GM18867 (cell line): ENCODE measurements around the gene FKBP14.
A peak's percentile ranks its signal among the peaks of the same experiment; 100 is the strongest.

Experiments used
- ATAC-seq: cut with Tn5 transposase; IDR thresholded peaks from one replicate; pipeline ENCODE4 v1.9.1; 2021; ENCODE audit warnings: mild to moderate bottlenecking, moderate library complexity; ENCODE audit not compliant: unreplicated experiment

FKBP14 gene, protein sequence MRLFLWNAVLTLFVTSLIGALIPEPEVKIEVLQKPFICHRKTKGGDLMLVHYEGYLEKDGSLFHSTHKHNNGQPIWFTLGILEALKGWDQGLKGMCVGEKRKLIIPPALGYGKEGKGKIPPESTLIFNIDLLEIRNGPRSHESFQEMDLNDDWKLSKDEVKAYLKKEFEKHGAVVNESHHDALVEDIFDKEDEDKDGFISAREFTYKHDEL

DNA sequence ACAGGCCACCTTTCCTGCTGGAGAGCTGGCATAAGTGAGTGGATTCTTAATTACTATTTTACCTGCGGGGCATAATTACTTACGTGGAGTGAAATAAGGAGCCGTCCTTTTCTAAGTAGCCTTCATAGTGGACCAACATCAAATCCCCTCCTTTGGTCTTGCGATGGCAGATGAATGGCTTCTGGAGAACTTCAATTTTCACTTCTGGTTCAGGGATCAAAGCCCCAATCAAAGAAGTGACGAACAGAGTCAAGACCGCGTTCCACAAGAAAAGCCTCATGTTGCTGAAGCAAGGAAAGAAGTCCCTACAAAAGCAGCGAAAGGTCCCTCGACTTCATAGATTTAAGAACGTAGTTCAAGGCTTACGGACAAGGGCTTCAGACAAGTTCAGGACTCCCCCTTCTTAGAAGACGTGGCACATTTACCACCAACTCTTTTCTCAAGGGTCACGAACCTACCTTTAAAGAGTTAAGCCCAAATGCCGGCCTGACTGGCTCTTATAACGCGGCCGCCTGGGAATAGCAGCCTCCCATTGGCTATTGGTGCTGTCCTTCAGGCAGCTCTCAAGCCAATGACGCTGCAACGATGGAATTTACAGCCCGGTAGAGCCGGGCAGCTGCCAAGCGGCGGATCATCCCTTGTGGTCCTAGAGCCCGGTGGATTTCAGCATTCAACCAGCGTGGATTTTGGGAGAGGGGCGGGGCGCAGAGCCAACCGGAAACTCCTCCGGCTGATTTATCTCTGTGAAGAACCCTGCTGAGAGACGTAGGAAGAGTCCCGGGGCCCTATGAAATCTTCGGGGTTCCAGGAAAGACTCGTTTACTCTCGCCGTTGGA lies at the start of gene FKBP14:
Gene FKBP14 (minus strand): TSS at position 474 of the 836 bp plus-strand sequence. CDS start 194 bp downstream, at position 280.
- ATAC-seq: peak; percentile 74

DNA sequence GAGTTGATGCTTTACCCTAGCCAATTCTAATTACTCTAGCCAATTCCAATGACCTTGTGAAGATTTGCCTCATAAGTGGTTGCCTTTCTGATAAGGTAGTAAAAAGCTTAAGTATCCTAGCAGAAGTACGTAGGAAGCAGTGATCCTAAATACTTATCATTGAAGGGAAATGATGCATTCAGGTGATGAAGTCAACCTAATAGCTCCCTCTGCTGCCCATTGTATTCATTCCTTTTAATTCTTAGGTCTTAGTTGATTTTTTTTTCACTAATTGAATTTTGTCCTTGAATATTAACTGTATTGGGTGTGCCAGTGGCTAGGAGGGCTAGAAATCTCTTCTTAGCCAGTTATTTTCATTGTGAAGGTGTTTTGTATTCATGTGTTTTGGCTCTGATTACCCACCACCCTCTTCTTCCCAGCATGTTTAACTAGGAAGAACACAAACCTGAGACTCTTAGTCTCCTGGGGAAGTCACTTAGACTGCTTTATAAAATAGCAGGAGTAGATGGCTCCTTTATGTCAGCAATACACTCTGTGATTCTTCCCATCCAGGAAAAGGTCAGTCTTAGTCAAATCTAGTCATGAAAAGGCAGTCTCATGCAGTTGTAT lies 48.0 kb upstream of the FKBP14 start:
- ATAC-seq: no peak

DNA sequence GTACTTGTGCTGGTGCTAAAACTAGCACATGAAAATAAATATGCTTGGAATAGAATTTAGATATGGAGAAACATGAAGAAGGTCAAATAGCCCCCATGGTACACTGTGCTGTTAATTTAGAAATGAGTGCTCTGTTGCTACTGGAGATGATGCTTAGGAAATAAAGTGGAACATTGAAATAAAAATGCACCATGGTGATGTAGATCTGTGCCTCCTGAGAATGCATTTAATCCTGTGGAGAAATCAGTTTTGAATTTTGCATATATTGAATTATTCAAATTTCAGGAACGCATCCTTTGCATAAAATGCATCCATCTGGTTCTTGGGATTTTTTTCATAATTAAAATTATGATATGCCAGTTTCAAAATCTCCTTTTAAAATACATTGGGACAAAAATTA lies 46.2 kb upstream of the FKBP14 start:
- ATAC-seq: no peak

DNA sequence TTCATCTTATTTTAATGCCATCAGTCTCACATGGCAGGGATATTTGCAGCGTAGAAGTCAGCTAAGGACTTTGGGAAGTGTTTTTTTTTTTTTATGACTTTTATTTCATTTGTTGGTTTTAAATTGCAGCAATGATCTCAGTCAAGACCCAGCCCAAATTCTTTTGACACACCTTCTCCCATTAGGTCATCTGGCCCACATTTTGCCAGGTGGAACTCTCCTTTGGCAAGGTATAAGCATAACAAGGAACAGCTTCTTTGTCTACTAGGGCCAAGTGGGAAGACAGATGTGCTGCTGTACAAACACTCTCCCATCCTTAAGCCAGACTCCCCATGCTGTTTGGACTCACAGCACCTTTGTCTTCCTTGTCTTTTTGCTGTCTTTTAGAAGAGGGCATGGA lies 43.5 kb upstream of the FKBP14 start:
- ATAC-seq: no peak

DNA sequence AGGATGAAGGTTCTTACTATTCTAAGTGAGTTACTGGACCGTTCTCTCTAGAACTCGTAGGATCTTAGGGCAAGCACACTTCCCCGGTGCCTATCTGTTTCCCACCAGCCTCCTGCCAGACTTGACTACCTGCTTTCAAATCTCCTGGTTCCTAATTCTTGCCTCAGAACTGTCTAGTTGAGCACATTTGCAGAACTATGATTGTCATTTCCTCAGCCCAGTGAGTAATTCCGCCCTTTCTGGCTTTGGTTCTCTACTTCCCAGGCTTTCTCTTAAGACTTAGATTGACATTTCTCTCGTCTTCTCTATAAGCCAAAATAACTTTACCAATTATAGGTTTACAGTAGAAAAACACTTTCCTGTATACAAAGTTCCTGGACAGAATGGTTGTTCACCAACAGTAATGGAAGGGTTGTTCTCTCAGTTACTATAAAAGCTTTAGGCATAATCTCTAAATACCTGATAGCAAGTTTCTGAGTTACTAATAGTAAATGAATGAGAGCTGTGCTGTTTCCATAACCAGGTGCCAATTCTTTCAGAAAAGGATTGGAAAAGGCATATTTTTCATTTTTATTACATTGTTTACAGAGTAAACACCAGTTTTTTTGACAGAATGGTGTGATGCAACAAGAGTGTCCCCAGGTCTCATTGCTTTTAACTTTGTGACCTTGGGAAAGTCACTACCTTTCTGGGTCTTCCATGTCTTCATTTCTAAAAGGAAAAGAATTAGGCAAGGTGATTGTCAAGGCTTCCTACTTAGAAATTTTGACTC lies 42.8 kb upstream of the FKBP14 start:
- no peak for ATAC-seq

DNA sequence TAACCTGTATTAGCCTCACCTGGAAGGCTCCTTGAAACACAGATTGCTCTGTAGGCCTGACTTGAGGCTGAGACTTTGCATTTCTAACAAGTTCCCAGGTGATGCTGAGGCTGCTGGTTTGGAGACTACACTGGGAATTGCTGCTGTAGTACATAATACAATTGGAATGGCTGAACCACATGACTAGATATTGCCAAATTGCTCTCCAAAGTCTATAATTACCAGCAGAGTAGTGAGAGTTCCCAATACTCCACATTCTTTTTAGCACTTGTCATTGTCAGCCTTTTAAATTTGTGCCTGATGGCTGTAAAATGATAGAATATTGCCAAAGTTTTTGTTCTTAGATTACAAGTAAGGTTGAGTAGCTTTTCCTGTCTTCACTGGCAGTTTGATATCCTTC lies 41.6 kb upstream of the FKBP14 start:
- no peak for ATAC-seq

DNA sequence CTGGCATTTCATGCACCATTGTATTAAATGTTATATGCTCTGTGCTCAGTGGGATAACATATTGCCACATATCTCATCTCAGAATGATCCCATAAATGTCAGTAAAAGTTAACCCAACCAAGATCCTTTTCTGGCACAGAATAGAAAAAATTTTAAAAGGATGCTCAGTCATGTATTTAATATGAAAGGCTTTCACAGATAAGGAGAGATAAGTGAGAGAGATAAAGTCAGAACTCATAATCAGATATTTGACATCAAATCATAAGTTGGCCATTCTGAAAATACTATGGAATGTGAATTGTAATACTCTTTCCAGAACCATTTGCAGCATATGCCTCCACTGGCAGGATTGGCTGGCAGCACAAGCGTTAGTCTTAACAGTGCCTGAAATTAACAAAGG lies 40.2 kb upstream of the FKBP14 start:
- ATAC-seq: no peak

DNA sequence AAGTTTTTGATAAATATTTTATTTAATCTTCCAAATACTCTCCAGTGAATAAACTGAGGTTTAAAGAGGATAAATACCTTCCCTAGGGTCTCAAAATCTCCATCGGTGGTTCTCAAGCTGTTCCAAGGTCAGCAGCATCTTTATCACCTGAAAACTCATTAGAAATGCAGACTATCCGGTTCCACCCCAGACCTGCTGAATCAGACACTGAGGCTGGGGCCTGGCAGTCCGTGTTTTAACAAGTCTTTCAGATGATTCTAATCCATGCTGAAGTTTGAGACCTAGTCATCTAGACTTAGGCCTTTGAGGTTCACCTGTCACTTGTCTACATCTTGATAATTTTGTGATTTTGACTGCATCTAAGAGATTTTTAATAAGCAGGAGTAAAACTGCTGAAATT lies 39.2 kb upstream of the FKBP14 start:
- no peak for ATAC-seq

DNA sequence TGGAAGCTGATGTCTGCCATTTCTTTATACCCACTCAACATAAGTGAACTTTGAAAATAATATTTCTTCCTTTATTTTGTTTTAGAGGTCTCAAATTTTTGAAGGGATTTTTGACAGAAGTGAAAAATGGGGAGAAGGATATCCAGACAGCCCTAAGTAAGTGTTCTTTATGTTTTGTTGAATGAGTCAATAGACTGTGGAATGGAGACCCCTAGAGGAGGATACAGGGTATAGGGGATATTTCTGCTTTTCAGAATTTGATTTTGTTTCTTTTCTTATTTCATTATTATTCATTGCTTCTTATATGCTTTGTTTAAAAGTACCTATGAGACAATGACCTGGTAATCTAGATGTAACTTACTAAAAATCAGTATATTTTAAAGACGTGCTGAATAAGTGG lies 36.1 kb upstream of the FKBP14 start:
- ATAC-seq: peak; percentile 67

DNA sequence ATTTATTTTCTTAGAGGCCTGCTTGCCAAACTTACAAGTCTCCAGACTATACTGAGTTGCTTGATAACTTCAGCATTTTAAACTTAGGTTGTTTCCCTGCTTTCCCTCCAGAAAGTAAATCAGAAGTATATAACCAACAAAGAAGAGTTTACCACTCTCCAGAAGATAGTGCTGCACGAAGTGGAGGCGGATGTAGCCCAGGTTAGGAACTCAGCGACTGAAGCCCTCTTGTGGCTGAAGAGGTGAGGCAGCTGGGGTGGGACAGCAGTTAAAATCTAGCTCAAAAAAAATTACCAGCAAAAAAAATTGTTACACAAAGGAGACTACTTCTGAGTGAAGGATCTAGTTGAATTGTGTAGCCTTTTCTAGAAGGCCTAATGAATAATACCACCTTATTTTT lies 35.3 kb upstream of the FKBP14 start:
- ATAC-seq: peak; percentile 81

DNA sequence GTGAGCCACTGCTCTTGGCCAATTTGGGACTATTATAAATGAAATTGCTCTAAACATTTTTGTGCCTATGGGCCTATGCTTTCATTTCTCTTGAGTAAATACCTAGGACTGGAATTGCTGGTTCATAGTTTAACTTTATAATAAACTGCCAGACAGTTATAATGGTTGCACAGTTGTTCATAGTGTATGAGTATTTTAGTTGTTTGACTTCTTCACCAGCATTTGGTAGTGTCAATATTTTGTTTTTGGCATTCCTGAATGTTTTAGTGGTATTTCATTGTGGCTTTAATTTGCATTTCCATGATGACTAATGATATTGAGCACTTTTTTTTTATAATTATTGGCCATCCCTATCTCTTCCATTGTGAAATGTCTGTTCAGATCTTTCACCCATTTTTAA lies 31.2 kb upstream of the FKBP14 start:
- ATAC-seq: no peak

DNA sequence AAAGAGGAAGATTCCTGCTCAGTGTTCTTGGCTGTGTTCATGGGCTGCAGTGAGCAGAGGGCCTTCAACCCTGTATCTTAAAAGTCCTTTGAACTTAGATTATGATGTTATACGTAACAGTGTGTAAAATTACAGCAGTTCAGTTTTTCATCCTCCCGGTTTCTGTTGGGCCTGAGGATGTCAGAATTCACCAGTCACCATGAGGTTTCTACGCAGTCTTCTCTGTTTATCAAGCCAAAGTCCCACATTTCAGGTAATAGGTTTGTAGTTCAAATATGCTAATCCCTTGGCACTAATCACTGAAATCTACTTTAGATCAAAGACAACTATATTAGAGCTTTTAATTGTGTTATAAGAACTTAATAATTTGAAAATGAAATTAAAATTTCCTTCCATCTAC lies 26.6 kb upstream of the FKBP14 start:
- no peak for ATAC-seq

DNA sequence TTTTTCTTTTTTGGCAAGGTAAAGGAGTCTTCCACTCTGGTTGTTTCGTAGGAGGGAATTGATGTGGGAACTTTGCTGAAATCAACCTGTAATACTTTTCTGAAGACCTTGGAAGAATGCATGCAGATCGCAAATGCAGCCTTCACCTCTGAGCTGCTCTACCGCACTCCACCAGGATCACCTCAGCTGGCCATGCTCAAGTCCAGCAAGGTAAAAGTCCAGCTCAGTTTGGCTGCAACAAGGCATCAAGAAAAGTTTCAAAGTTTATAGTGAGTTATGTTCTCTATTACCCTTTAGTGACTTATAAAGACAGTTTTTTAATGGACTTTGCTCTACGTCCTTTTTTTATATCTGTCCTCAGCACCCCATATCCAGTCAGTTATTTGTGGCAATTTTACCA lies 22.7 kb upstream of the FKBP14 start:
- no peak for ATAC-seq

DNA sequence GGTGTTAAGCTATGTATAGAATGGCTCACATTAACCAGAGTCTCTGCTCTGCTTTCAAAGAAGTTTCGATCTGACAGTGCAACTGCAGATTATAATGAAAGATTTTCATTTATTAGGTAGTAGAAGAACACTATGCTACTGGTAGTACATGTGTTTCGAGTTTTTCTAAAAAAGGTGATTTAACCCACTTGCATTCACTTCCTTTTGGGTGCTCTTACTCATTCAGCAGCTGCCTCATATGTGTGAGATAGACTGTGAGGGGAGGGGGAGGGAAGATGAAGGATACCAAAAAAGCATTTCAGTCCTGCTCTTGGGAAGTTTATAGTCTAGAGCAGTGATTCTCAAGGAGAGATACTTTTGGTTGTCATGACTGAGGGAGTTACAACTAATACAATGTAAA lies 22.1 kb upstream of the FKBP14 start:
- no peak for ATAC-seq

DNA sequence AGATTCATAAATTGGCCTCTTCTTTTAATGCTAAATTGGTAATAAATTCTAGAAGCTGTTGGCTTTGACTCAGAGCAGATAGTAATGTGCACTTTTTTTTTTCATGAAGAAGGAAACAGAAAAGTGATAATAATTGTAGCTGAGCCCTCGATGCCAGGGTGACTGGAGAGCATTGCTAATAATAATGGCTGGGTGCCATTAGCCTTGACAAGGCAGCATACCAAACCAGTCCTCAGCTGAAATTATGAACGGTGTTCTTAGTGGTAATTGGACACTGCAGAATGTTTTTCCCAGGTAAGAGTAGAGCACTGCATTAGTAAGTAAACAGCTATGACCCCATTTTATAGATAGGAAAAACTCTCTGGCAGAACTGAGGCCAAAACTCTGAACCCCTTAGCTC lies 20.6 kb upstream of the FKBP14 start:
- ATAC-seq: no peak

DNA sequence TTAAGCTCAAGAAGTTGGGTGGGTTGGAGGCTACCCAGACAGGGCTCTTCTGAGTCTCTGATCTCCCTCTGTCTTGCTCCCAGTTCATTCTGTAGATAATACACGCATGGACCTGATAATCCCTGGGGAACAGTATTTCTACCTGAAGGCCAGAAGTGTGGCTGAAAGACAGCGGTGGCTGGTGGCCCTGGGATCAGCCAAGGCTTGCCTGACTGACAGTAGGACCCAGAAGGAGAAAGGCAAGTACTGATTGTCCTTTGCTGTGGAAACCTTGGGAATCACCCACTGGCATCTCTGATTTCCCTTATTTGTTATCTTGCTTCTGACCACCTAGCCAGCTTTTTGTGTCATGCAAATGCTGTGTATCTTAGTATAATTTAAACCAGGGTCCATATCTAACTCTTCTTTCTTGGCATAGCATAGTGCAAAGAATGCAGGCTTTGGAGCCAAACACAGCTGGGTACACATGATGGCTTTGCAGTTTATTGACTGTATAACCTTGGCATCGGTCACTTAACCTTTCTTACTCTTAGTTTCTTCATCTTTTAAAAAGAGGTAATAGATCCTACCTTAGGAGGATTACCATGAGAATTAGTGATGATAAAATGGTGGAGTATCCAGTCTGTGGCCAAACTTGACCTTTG lies 19.7 kb upstream of the FKBP14 start:
- ATAC-seq: no peak

DNA sequence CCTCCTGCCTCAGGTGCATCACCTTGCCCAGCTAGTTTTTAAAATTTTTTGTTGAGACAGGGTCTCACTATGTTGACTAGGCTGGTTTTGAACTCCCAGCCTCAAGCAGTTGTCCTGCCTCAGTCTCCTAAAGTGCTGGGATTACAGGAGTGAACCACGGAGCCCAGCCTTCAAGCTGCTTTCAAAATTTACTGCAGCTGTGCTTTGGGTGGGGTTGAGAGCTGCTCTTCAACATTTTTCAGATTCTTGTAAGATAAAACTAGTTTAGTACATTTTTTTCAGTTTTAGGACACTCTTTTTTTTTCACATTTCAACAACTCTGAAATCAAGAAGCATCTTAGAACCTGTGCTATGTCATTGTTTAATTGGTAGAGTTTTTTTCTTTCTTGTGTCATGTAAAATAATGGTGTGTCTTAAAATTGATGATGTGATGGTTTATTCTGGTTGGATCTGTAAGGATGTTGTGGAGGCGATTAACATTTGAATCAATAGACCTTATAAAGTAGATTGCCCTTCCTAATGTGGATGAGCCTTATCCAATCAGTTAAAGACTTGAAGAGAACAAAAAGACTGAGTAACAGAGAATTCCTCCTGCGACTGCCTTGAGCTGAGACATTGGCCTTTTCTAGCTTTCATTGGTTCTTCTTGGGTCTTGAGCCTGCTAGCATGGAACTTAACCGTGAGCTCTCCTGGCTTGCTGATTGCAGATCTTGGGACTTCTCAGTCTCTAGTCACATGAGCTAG lies 15.2 kb upstream of the FKBP14 start:
- ATAC-seq: no peak

DNA sequence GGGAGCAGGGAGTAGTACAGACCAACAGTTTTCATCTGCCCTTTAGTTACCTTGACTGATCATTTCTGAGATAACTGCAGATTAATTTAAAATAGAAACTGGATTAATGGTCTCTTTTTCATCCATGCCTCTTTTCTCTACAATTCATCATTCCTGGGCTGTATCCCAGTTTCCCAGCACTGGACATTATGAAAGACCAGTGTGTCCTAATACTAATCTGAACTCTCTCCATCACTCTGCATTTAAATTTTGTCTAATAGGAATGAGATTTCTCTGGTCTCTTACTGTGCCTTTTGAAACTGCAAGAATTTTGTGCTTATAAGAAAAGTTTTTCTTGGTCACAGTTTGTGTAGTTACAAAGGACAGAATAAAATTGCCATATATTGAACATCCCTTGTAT lies 14.4 kb upstream of the FKBP14 start:
- ATAC-seq: no peak

DNA sequence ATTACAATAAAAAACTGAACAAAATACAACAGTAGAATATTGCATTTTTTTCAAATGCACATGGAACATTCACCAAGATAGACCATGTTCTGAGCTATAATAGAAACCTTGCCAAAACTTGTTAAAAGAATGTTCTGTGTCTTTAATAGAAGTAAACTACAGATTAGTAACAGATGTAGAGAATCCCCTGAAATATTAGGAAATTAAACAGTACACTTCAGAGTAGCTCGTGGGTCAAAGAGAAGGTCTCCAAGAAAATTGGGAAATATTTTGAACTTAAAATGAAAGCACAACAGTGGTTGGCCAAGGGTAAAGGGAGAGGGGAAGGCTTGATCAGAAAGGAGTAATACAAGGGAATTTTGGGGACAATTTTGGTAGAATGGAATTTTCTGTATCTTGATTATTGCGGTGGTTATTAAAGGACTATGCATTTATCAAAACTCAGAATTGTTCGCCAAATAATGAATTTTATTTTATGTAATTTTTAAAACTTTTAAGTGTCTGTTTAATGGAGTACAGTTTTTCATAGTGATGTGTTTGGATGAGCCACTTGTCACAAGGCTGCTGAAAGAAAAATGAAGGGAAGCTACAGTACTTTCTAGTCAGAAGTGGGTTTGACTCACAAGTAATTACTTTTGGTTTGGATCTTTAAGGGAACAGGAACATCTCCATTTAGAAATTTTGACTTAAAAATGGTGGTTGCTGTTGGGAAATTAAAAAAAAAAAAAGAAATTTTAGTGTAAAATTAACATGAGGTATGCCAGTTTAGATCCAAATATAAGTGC lies 11.9 kb upstream of the FKBP14 start:
- ATAC-seq: no peak
